NCI-H82 (cell line): ENCODE data around the gene BRD3.

ENCODE experiments used
- DNase-seq: peaks from one replicate; lab custom pipeline; 2025; lab: John Stamatoyannopoulos, UW

The BRD3 gene

GRCh38 chr9:134039386-134040175 lies 28.2 kb downstream of the BRD3 start:
- no peak for DNase-seq

GRCh38 chr9:134037641-134038040 lies 30.2 kb downstream of the BRD3 start:
- no peak for DNase-seq

- no peak for DNase-seq
Measured at GRCh38 chr9:134036130-134036529, 31.7 kb downstream of the BRD3 start.

- no peak for DNase-seq
Measured at GRCh38 chr9:134035041-134036039, 32.5 kb downstream of the BRD3 start.

- no peak for DNase-seq
Measured at GRCh38 chr9:134034215-134035040, 33.4 kb downstream of the BRD3 start.

- no peak for DNase-seq
Measured at GRCh38 chr9:134033516-134034214, 34.2 kb downstream of the BRD3 start.

- DNase-seq, result no peak
Measured at GRCh38 chr9:134032456-134033222, 35.2 kb downstream of the BRD3 start.

- DNase-seq, result no peak
Measured at GRCh38 chr9:134031783-134032182, 36.0 kb downstream of the BRD3 start.

- DNase-seq, result no peak
Measured at GRCh38 chr9:134030821-134031470, 36.9 kb downstream of the BRD3 start.

- DNase-seq, result peak; percentile 31
Measured at GRCh38 chr9:134029248-134030226, 38.3 kb downstream of the BRD3 start.

GRCh38 chr9:134028575-134029247 lies 39.1 kb downstream of the BRD3 start:
- DNase-seq, result no peak

- no peak for DNase-seq
Measured at GRCh38 chr9:134028076-134028475, 39.8 kb downstream of the BRD3 start.

GRCh38 chr9:134027561-134027960 lies 40.3 kb downstream of the BRD3 start:
- peak; percentile 32 for DNase-seq

GRCh38 chr9:134026981-134027380 lies 40.8 kb downstream of the BRD3 start:
- DNase-seq, result no peak

GRCh38 chr9:134026581-134026980 lies 41.2 kb downstream of the BRD3 start:
- no peak for DNase-seq

GRCh38 chr9:134025606-134026541 lies 42.0 kb downstream of the BRD3 start:
- DNase-seq, result peak; percentile 64
